ENCODE data around the gene DDB1.

Gene DDB1

GRCh38 chr11:61332797-61333549, at the start of gene DDB1, which contains the start of gene TKFC:
Gene DDB1 (minus strand): TSS chr11:61333105. CDS start chr11:61332968, 137 bp downstream.
Gene TKFC (plus strand): TSS chr11:61333228. CDS start chr11:61334729, 1,501 bp downstream.
- peak; percentile 95 for DNase-seq (ENCODE audit: low read depth, low spot score)
- in situ Hi-C loops (cut with HindIII; ENCODE audit: low sequenced_read_pairs): no loop called here
- TF ChIP-seq CTCF (IDR thresholded peaks at IDR 0.05; ENCODE audit: low read depth, low read length): no peak
- peak within 1 kb of the TSS; percentile 95 for H3K4me3 ChIP-seq (ENCODE audit: low read depth, low read length)

- no peak for DNase-seq (ENCODE audit: low read depth, low spot score)
- in situ Hi-C loops (cut with HindIII; ENCODE audit: low sequenced_read_pairs): no loop called here
- no peak for TF ChIP-seq CTCF (IDR thresholded peaks at IDR 0.05; ENCODE audit: low read depth, low read length)
- no peak overlapping the region for H3K4me3 ChIP-seq (ENCODE audit: low read depth, low read length)
These were observed 48.0 kb upstream of the DDB1 start for GRCh38 chr11:61380884-61381283.

- no peak for TF ChIP-seq CTCF (IDR thresholded peaks at IDR 0.05; ENCODE audit: low read depth, low read length)
- in situ Hi-C loops (cut with HindIII; ENCODE audit: low sequenced_read_pairs): no loop called here
- DNase-seq (ENCODE audit: low read depth, low spot score): peak; percentile 91
- H3K4me3 ChIP-seq (ENCODE audit: low read depth, low read length): no peak overlapping the region
These were observed 45.9 kb upstream of the DDB1 start for GRCh38 chr11:61378713-61379313.

- in situ Hi-C loops (cut with HindIII; ENCODE audit: low sequenced_read_pairs): no loop called here
- no peak overlapping the region for H3K4me3 ChIP-seq (ENCODE audit: low read depth, low read length)
- no peak for TF ChIP-seq CTCF (IDR thresholded peaks at IDR 0.05; ENCODE audit: low read depth, low read length)
- DNase-seq (ENCODE audit: low read depth, low spot score): no peak
These were observed 44.7 kb upstream of the DDB1 start for GRCh38 chr11:61377461-61378160.

GRCh38 chr11:61375761-61376108, 42.8 kb upstream of the DDB1 start:
- in situ Hi-C loops (cut with HindIII; ENCODE audit: low sequenced_read_pairs): no loop called here
- no peak overlapping the region for H3K4me3 ChIP-seq (ENCODE audit: low read depth, low read length)
- DNase-seq (ENCODE audit: low read depth, low spot score): no peak
- no peak for TF ChIP-seq CTCF (IDR thresholded peaks at IDR 0.05; ENCODE audit: low read depth, low read length)

- in situ Hi-C loops (cut with HindIII; ENCODE audit: low sequenced_read_pairs): no loop called here
- DNase-seq (ENCODE audit: low read depth, low spot score): no peak
- TF ChIP-seq CTCF (IDR thresholded peaks at IDR 0.05; ENCODE audit: low read depth, low read length): no peak
- no peak overlapping the region for H3K4me3 ChIP-seq (ENCODE audit: low read depth, low read length)
These were observed 39.9 kb upstream of the DDB1 start for GRCh38 chr11:61372659-61373420.
